GM04503 (cell line): ENCODE data around the gene FAM90A1.
"Not testable (repeated sequence)": the region's sequence is repeated elsewhere in the genome, so short reads cannot be mapped to it uniquely, and the experiment has no call there.

Source experiments
- DNase-seq: peaks from one replicate; pipeline ENCODE4 v3.0.0-alpha.2; 2012; ENCODE audit warnings: low read depth

Gene FAM90A1

GRCh38 chr12:8233935-8234495 is 6.6 kb upstream of the FAM90A1 start:
- not testable (repeated sequence) for DNase-seq

- DNase-seq: not testable (repeated sequence)
Measured at GRCh38 chr12:8233300-8233855, 6.0 kb upstream of the FAM90A1 start.

GRCh38 chr12:8231666-8232608 is 4.5 kb upstream of the FAM90A1 start:
- DNase-seq: peak; percentile 98

- not testable (repeated sequence) for DNase-seq
Measured at GRCh38 chr12:8231049-8231448, 3.6 kb upstream of the FAM90A1 start.

- DNase-seq: not testable (repeated sequence)
Measured at GRCh38 chr12:8229486-8229885, 2.1 kb upstream of the FAM90A1 start.

GRCh38 chr12:8228607-8229006 is 1.2 kb upstream of the FAM90A1 start:
- DNase-seq: not testable (repeated sequence)

GRCh38 chr12:8227732-8228077 is 287 bp upstream of the FAM90A1 start:
- not testable (repeated sequence) for DNase-seq

GRCh38 chr12:8226355-8226754 is 1.1 kb downstream of the FAM90A1 start:
- DNase-seq: no peak

GRCh38 chr12:8224782-8225181 is 2.6 kb downstream of the FAM90A1 start:
- DNase-seq: not testable (repeated sequence)

GRCh38 chr12:8223646-8224045 is 3.8 kb downstream of the FAM90A1 start:
- not testable (repeated sequence) for DNase-seq

- DNase-seq: not testable (repeated sequence)
Measured at GRCh38 chr12:8222303-8222702, 5.1 kb downstream of the FAM90A1 start.

GRCh38 chr12:8221844-8222243 is 5.6 kb downstream of the FAM90A1 start:
- not testable (repeated sequence) for DNase-seq

GRCh38 chr12:8221375-8221774 is 6.0 kb downstream of the FAM90A1 start:
- DNase-seq: not testable (repeated sequence)

GRCh38 chr12:8218711-8219382 is 8.6 kb downstream of the FAM90A1 start:
- not testable (repeated sequence) for DNase-seq

GRCh38 chr12:8197685-8198308 is 29.6 kb downstream of the FAM90A1 start:
- DNase-seq: peak; percentile 68

- DNase-seq: not testable (repeated sequence)
Measured at GRCh38 chr12:8188088-8188487, 39.3 kb downstream of the FAM90A1 start.

- not testable (repeated sequence) for DNase-seq
Measured at GRCh38 chr12:8184206-8184605, 43.2 kb downstream of the FAM90A1 start.

GRCh38 chr12:8183346-8183745 is 44.1 kb downstream of the FAM90A1 start:
- DNase-seq: not testable (repeated sequence)

GRCh38 chr12:8182923-8183322 is 44.5 kb downstream of the FAM90A1 start:
- DNase-seq: not testable (repeated sequence)

GRCh38 chr12:8181271-8181670 is 46.1 kb downstream of the FAM90A1 start:
- not testable (repeated sequence) for DNase-seq

- not testable (repeated sequence) for DNase-seq
Measured at GRCh38 chr12:8179989-8180585, 47.3 kb downstream of the FAM90A1 start.
